Hematopoietic multipotent progenitor cell (in vitro differentiated cells): Measurements from ENCODE around the gene SLC5A2. TPM values are rescaled to one million over a fixed set of nuclear protein-coding genes. Genes with fewer than 3 reads are reported as not detected.
"Not testable (repeated sequence)": the region's sequence is repeated elsewhere in the genome, so short reads cannot be mapped to it uniquely, and the experiment has no call there.

ENCODE experiments used
- DNase-seq, 3 donors: peaks; one replicate each; pipeline ENCODE4 v3.0.0-alpha.2; 2011 to 2015; ENCODE audit warnings: low read depth in 2 of 3, low spot score in 2 of 3
- total RNA-seq: library from RNA; depleted of rRNA; stranded (reverse); fragments of >200 nt; gene quantifications from one replicate; pipeline ENCODE4 v1.2.3, GENCODE V29; 2012

The SLC5A2 gene
- 0.81 TPM for total RNA-seq

DNA sequence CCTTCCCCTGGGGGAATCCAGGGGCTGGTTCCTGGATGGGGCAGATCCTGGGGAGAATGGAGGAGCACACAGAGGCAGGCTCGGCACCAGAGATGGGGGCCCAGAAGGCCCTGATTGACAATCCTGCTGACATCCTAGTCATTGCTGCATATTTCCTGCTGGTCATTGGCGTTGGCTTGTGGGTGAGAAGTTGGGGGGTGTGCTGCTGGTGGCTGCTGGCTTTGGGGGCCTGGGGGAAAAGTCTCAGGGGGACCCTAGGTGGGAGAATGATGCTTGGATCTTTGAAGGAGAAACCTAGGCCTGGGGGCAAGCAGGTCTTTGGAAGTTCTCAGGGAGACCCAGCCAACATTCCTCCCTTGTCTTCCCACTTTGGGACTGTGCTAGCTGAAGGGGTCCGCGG is at the start of gene SLC5A2:
TSS of gene SLC5A2 (plus strand) at position 43 of the 400 bp plus-strand sequence. CDS start at position 57, 14 bp downstream.
- no peak for DNase-seq

DNA sequence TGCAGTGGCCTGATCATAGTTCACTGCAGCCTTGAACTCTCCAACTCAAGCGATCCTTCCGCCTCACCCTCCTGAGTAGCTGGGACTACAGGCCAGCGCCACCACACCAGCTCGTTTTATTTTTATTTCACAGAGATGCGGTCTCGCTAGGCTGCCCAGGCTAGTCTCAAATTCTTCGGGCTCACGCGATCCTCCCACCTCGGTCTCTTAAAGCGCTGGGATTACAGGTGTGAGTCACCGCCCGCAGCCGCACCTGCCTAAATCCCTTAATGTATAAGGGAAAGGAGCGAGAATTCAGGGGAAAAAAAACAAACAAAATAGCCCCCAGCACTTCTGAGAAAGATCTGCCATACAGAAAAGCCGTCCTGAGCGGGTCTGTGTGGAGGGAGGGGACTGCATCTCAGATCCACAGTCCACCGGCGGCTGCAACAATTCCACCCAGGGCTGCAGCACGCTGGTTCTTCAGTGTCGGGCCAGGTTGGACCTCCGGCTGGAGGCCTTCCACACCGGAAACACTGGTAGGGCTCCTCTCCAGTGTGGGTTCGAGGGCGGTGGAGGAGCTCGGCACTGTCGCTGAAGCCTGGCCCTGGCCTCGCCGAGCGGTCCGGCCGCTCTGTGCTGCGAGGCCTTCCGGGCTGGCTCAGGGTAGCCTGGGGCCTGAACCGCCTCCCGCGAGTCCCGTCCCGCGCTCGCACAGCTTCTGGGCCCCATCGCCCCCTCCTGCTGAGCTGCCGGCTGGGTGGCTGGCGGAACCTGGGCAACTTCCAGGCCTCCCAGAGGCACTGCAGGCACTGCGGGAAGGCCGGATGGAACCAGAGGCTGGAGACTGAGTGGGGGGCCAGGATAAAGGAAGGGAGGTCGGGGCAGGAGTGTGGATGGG is 47.3 kb upstream of the SLC5A2 start:
- no peak for DNase-seq

DNA sequence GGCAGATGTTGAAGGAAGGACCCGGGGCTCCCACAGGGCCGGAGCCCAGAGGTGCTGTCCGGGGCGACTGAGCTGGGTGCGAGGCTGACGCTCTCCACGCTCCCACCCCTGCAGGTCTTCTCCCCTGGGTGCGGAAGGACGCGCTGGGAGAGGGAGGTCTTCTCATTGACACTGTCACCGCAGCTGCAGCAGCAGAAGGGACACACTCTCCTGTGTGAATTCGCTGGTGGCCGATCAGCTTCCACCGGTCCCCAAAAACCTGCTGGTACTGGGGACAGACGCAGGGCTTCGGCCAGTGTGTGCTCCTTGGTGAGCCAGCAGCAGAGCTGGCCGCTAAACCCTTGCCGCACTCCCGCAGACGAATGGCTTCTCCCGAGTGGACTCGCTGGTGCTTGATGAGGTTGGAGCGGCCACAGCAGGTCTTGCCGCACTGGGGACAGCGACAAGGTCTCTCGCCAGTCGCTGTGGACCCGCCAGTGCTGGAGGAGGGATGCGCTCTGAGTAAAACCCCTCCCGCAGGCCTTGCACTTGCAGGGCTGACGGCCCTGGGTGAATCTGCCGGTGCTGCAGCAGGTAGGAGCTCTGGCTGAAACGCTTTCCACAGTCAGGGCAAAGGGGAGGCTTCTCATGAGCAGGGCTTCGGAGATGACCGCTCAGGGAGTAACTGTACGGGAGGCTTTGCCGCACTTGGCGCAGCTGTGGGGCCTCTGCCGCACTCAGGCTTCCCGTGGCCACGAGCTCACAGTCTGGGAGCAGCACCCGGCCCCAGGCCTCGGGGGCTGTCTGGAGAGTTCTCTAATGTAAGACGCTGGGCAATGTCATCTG is 46.5 kb upstream of the SLC5A2 start:
- no peak for DNase-seq

DNA sequence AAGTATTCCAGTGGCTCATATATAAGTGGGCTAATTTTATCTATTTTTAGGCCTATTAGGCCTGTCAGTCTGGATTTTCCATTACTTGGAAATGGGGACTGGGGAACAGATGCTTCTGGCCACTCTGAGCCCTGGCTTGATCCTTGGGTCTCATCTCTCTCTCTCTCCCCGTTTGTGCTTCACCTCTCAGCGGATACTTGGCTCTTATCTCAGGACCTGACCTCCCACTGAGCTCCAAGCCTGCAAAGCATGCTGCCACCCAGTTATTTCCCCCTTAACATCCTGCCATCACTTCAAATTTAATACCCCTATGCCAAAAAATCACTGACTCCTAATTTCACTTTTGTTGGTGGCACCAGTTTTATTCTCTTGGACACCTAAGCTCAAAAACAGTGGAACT is 44.5 kb upstream of the SLC5A2 start:
- DNase-seq = no peak

DNA sequence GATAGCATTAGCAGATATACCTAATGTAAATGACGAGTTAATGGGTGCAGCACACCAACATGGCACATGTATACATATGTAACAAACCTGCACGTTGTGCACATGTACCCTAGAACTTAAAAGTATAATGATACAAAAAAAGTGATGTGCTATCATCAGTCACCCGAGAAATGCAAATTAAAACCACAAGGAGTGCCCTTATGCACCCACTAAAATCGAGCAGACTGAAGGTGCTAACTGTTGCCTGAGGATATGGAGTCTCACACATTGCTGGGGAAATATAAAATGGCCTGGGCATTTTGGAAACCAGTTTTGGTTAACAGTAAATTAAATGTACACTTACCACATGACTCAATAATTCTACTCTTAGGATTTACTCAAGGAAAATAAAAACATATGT is 43.9 kb upstream of the SLC5A2 start:
- DNase-seq = not testable (repeated sequence)

DNA sequence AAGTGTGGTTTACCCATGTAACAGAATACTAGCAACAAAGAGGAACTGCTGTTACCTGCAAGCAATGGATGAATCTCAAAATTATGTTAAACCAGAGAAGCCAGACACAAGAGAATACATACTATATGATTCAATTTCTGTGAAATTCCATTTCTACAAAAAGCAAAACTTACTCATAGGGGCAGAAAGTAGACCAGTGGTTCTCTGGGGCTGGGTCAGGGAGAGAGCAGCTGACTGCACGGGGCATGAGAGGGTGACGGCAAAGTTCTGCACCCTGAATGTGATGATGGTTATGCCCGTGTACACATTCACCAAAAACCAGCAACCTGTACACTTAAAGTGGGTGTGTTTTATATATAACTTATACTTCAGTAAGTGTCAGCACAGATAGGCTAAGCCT is 43.4 kb upstream of the SLC5A2 start:
- no peak for DNase-seq

DNA sequence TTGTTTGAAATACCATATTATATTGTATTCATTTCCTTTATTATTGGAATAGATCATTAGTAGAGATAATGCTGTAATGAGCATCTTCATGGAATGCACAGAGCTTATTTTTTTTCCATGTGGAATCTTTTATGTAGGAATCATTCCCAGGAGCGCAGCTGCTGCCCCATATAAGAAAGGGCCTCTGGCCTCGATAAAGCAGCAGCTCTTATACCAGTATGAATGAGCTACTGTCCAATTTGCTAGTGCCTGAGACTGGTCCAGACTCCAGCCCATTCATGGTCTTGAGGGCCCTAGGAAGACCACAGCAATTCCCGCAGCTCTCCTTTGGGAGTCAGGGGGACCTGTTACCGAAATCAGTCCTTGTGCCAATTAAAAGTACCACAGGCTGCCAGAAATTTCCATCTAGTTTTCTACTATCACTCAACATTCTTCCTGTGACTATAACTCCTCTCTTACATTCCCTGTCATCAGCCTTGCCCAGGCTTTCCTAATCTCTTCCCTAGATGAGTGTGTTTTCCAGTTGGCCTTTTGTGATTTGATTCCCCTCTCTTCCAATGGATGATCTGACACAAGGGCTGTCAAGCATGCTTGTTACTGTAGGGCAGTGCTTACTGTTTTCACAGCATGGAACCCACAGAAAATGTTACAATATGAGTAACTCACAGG is 42.3 kb upstream of the SLC5A2 start:
- no peak for DNase-seq

DNA sequence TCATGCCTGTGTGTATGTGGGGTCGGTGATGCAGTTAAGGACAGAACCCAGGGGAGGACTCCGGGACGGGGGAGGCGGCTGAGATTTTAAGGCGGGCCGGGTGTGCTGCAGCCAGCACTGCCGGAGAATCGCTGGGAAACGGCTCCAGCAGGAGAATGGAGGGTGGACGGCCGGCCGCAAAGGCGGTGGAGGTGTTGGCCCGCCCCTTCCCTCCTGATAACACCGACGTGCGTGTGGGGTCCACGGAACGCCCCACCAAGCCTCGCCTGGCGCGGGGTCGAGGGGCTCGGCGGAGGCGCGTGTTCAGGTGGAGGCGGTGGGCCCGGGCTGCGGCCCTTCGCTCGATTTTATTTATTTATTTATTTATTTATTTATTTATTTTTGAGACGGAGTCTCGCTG is 41.0 kb upstream of the SLC5A2 start:
- DNase-seq = no peak

DNA sequence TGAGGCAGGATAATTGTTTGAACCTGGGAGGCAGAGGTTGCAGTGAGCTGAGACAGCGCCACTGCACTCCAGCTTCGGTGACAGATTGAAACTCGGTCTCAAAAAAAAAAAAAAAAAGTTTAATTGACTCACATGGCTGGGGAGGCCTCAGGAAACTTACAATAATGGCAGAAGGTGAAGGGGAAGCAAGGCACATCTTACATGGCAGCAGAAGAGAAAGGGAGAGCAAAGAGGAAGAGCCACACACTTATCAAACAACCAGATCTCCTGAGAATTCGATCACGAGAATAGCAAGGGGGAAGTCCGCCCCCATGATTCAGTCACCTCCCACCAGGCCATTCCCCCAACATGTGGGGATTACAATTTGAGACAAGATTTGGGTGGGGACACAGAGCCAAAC is 37.0 kb upstream of the SLC5A2 start:
- not testable (repeated sequence) for DNase-seq

DNA sequence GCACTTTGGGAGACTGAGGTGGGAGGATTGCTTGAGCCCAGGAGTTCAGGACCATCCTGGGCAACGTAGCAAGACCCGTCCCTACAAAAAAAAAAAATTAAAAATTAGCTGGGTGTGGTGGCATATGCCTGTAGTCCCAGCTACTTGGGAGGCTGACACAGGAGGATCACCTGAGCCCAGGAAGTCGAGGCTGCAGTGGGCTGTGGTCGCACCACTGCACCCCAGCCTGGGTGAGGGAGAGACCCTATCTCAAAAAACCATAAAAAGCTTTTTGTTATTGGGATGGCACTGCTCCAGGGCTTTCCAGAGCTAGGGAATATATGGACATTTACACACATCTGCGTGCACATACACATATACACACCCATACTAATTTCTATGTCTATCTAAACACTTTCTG is 31.7 kb upstream of the SLC5A2 start:
- no peak for DNase-seq

DNA sequence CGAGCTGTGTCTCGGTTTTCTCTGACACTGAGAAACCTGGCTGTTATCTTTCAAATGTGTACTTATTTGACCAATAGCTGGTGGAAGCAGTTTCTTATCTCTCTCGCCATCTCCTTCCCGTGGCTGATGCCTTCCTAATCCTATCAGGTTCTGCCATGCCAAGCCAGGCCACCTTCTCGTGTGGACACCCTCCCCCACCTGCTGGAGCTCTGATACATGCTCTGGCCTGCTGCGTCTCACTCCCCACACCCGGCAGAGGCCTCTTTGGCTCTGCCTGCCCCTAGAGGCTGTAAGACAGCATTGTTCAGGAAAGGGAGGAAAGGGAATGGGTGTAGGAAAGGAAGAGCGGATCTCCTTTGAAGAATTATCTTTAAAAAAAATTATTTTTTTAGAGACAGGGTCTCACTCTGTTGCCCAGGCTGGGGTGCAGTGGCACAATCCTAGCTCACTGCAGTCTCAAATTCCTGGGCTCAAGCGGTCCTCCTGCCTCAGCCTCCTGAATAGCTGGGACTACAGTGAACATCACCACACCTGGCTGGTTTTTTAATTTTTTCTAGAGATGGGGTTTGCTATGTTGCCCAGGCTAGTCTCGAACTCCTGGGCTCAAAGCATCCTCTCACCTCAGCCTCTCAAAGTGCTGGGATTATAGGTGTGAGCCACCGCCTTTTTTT is 31.1 kb upstream of the SLC5A2 start:
- peak in 1 of 3 donors; percentile 47 for DNase-seq

DNA sequence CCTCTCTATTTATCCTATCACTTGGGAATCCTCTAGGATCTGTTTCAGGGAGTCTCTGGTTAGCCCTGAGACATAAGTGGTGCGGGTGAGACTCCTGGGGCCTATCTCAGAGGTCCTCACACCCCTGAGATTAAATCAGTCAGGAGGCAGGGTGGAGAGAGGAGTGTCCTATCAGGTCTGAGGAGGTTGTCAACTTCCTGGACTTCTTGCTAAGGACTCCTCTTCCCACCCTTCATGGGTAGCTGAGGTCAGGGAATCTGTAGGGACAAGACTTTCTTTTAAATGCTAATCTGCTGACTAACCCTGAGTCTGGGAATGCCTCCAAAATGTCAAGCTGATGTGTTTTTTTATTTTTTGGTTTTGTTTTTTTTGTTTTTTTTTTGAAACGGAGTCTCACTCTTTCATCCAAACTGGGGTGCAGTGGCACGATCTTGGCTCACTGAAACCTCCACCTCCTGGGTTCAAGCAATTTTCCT is 30.3 kb upstream of the SLC5A2 start:
- no peak for DNase-seq

DNA sequence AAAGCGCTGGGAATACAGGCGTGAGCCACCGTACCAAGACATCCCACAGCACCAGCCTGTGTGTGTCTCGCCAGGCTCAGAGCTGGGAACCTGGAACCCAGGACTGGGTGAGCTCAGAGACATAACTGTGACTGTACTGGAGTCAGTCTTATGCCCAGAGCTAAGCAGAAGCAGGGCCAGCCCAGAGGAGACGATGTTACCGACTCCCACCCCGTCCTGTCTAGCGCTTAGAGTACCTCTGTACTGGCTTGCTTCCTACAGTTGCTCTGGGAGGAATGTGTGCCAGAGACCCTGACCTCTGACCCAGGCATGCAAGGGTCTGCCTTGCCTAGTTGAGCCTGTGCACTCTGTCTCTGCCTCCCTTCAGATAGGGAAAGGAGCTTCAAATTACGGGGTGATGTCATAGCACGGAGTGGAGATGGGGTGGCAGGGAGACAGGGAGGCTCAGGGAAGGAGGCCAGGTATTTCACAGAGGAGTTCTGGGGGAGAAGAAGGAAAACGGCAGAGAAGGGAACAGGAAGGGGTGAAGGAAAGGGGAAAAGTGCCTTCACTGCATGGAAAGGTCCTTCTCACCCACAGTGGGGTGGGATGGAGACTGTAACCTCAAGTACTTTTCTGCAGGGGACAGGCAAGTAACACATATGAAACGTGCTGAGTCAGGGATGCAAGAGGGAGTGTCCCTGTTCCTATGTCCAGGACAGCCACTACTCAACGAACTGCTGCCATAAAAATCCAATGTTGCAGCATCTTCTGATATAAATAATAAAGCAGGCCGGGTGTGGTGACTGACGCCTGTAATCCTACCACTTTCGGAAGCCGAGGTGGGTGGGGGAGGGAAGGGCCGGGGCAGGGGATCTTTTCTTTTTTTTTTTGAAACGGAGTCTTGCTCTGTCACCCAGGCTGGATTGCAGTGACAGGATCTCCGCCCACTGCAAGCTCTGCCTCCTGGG is 29.4 kb upstream of the SLC5A2 start:
- peak in 1 of 3 donors; percentile 48 for DNase-seq

DNA sequence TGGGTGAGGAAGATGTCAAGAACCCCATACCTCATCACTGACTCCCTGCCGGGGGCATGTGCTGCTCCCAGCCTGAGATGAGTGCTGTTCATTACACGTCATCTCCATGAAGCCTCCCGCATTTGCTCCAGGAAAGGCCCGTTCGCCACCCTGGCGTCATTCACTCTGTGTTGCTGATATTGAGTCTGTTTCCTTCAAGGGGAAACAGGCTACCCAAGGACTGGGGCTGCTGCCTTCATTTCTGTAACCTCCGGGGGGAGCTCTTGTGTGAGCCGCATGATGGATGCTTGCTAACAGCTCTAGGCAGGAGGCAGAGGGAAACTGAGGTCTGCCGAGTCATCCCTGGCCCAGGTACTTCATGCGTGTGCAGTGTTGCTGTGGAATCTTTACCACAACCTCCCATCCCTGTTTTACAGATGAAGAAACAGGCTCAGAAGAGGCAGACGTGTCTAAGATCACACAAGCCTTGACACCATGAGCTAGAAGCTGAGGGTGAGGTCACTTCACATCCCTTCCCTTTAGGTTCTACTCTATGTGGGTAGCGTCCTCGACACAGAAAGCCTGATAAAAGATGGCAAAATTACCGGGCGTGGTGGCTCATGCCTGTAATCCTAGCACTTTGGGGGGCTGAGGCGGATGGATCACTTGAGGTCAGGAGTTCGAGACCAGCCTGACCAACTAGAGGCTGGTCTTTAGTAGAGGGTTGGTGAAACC is 27.2 kb upstream of the SLC5A2 start:
- peak in 2 of 3 donors; percentile 49 to 60 for DNase-seq

DNA sequence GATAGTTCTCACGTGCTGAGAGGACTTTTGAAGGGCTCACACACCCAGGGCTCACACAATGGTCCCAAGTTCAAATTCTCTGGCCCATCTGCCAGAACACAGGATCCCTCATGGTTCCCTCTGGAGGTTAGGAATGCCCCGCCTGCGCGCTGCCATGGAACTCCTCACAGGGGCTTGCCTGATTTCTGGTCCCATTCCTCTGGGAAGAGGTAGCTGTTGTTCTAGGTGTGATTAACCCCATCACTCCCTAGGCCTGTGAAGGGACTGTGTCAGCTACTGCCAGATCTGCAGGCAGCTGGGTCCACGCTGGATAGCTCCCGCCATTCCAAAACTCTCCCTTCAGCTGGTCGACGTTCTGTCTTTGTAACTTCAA is 25.9 kb upstream of the SLC5A2 start:
- DNase-seq = no peak

DNA sequence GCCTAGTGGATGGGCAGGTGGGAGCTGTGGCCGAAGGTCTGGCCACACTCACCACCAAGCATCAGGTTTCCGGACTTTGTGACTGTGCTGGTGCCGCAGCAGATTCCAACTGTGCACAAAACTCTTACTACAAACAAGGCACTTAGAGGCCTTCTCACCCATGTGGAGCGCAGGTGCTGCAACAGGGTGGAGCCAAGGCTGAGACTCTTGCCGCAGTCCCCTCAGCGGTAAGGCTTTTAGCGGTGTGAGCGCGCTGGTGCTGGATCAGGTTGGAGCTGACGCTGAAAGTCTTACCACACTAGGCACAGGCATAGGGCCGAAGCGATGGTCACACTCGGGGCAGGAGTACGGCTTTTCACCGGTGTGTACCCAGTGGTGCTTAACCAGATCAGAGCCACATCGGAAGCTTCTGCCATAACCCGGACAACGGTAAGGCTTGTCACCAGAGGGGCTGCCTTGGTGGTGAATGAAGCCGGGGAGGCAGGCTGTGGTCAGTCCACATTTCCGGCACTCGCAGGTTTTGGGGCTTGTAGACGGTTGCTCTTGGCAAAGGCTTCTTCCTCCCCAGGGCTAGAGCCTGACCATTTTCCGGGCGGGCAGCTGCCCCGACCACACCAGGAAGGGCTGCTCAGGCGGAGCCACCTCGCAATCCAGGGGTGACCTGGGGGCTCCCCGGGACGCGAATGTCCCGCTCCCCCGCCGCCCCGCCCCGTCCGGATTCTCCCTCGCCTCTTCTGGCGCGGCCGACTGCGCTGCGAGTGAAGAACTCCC is 24.7 kb upstream of the SLC5A2 start:
- DNase-seq = peak; percentile 32 to 89 (median 72)

DNA sequence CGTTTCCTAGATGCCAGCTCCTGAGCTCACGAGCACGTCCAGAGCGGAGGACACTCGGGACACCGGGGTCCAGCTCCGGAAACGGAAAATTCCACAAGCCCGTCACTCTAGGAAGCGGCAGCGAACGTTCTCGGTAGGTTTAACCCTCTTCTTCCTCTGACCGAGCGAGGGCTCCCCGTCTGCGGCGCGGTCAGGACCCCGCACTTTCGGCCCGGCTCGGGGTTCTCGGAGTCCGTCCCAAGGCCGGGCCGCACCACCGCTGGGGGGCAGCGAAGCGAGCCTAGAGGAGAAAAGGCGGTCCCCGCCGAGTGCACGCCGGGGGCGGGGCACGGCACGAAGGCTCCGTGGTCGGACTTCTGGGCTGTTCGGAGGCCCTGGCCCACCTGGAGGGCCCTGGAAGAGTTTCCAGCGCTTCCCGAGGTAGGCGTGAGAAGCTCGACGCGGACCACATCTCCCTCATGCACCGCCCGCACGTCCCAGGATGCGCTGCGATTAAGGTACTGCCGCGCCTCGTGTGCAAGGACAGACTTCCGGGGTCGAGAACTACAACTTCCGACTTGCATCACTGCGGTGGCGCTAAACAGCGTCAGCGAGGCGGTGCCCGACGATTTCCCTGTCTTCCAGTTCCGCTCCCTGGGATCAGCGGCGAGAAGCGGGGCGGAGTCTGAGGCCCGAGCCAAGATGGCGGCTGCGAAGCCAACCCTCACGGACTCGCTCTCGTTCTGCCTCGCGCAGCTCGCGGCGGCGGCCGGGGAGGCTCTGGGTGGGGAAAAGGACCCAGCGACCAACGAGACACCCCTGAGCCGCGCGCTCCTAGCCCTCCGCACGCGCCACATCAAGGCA is 23.9 kb upstream of the SLC5A2 start, which contains the start of gene ARMC5:
TSS of gene ARMC5 (plus strand) at position 658 of the 843 bp plus-strand sequence. CDS start at position 682, 24 bp downstream.
- peak; percentile 98 to 99 (median 98) for DNase-seq
